ENCODE data around the gene PHOX2A.
"Not testable (repeated sequence)": the region's sequence is repeated elsewhere in the genome, so short reads cannot be mapped to it uniquely, and the experiment has no call there.

PHOX2A gene

DNA sequence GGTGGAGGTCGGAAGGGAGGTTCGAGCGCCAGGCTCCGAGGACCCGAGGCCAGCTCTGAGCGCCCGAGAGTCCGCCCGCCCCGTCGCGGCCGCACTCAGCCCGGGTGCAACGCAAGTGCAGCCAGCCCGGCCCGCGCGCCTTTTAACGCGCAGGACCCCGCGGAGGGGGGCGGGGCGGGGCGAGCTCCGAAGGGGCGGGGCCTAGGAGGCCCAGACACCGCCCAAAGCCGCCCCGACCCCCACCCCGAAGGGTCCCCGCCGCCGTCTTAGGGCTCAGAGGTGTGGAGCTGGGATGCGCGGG is at the start of gene PHOX2A:
PHOX2A (minus strand) TSS at position 117 of the 301 bp plus-strand sequence. CDS start 172 bp downstream, outside the sequence.
- no peak for DNase-seq (ENCODE audit: low spot score)

DNA sequence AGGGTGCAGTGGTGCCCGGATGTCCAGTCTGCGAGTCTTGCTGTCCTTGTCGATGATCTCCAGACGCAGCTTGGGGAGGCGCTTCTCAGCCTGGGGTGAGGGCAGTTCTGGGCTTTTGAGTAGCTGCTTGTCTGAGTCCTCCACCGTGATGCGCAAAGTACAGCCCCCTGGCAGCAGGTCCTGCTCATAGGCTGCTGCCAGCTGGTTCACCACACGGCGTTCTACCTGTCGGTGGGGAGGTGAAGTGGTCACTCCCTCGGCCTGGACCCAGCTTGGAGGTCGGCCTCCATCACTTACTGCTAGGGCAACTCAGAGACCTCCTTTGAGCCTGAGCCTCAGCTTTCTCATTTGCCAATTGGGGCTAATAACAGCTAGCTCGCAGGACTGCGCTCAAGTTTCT is 49.4 kb upstream of the PHOX2A start:
- no peak for DNase-seq (ENCODE audit: low spot score)

DNA sequence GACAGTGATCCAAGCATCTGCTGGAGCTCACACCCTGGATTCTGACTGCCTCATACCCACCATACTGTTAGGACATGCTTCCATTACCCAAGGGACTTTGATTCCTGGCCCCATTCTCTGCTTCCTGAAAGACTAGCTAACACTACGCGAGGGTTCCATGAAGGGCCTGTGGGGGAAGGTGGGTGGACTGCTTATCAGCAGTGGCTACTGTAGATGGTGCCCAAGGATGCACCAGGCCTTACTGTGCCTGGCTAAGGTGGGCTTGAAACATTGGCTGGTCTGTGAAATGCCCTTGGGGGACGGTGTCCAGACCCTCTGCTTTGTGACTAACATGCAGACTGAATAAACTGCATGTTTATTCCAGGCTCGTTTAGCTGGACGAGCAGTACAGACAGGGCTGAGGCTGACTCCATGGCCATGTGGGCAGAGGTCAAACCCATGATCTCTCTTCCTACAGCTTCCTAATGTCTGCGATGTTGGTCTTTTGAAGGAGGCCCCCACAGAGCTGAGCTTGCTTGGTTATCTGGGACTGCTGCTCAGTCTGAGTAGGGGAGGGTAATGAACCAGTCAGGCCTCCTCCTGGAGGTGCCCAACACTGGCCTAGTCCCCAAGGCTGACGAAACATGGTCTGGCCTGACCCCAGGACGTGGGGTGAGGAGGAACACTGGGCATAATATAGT is 48.3 kb upstream of the PHOX2A start:
- DNase-seq (ENCODE audit: low spot score), result no peak

DNA sequence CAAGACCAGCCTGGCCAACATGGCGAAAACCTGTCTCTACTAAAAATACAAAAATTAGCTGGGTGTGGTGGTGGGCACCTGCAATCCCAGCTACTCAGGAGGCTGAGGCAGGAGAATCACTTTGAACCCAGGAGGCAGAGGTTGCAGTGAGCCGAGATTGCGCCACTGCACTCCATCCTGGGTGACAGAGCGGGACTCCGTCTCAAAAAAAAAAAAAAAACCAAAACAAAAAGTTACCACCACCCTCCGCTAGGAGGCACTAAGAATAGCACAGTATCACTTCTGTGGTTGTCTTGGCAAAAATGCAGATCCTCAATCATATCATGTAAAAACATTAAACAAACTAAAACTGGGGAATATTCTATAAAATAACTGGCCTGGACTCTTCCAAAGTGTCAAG is 46.8 kb upstream of the PHOX2A start:
- peak; percentile 7 for DNase-seq (ENCODE audit: low spot score)

DNA sequence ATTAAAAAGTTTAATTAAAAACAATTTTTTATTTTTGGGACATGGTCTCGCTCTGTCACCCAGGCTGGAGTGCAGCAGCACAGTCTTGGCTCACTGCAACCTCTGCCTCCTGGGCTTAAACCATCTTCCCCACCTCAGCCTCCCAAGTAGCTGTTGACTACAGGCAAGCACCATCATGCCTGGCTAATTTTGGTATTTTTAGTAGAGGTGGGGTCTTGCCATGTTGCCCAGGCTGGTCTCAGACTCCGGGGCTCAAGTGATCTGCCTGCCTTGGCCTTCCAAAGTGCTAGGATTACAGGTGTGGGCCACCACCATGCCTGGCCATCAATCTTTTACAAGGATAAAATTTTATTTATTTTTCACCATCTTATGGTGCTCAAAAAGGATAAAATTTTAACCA is 43.3 kb upstream of the PHOX2A start:
- DNase-seq (ENCODE audit: low spot score), result no peak

DNA sequence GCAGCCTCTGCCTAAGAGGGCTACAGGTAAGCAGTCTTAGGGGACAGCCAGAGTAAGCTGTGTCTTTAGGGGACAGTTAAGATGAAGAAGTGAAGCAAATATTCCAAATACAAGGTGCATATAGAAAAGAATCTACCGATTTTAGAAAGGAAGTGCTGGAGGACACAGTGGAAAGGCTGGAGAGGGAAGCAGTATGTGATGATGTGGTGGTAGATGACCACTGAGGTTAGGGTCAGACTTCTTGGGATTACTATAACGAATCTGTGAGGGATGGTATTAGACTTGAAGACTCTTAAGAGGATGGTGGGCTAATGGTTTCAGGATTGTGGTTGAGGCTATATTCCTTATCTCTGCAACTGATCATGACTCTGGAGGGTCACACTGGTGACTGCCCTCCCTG is 40.0 kb upstream of the PHOX2A start:
- no peak for DNase-seq (ENCODE audit: low spot score)

DNA sequence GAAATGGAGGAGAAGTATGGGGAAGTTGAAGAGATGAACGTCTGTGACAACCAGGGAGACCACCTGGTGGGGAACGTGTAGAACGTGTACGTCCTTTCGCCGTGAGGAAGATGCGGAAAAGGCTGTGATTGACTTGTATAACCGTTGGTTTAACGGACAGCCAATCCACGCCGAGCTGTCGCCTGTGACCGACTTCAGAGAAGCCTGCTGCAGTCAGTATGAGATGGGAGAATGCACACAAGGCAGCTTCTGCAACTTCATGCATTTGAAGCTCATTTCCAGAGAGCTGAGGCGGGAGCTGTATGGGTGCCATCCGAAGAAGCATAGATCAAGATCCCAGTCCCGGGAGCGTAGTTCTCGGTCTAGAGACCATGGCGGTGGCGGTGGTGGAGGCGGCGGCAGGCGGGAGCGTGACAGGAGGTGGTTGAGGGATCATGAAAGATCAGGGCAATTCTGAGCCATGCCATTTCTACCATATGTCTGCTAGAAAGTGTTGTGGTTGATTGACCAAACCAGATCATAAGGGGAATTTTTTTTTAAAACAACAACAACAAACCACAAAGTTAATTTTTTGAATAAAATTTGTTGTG is 36.8 kb upstream of the PHOX2A start:
- DNase-seq (ENCODE audit: low spot score), result no peak

DNA sequence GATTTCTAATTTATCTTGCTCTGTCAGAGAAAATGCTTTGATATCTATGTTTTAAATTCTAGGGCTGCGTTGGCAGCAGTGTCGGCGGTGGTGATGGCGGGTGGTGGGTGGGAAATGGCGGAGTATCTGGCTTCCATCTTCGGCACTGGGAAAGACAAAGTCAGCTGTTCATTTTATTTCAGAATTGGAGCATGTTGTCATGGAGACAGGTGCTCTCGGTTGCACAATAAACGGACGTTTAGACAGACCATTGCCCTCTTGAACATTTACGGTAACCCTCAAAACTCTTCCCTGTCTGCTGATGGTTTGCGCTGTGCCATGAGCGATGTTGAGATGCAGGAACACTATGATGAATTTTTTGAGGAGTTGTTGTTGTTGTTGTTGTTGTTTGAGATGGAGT is 36.1 kb upstream of the PHOX2A start:
- no peak for DNase-seq (ENCODE audit: low spot score)

DNA sequence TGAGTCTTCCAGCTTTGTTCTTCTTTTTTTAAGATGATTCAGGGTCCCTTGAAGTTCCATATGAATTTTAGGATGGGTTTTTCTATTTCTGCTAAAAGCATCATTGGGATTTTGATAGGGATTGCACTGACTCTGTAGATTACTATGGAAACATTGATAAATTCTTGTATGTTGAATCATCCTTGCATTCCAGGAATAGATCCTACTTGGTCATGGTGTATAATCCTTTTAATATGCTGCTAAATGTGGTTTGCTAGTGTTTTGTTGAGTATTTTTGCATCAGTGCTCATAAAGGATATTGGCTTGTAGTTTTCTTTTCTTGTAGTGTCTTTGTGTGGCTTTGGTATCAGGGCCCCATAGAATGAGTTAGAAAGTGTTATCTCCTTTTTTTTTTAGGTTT is 34.9 kb upstream of the PHOX2A start:
- DNase-seq (ENCODE audit: low spot score), result no peak

DNA sequence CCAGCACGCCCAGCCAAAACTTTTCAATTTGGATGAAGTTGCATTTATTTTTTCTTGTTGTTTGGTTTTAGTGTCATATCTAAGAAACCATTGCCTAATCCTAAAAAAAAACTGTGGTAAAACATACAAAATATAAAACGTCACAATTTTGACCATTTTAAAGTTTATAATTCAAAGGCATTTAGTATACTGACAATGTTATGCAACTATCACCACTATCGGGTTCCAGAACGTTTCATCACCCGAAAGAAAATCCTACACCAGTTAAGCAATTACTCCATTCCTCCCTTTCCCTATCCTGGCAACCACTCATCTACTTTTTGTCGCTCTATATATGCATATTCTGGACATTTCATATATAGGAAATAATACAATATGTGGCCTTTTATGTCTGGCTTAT is 30.5 kb upstream of the PHOX2A start:
- DNase-seq (ENCODE audit: low spot score), result no peak

DNA sequence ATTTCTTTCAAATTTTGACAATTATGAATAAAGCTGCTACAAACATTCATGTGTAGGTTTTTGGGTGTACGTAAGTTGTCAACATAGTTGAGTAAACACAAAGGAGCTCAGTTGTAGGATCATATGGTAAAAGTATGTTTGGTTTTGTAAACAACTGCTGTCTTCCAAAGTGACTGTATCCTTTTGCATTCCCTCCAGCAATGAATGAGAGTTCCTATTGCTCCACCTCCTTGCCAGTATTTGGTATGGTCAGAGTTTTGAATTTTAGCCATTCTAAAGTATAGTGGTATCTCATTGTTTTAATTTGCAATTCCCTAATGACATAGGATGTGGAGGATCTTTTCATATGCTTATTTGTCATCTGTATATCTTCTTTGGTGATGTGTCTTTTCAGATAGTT is 28.0 kb upstream of the PHOX2A start:
- no peak for DNase-seq (ENCODE audit: low spot score)

DNA sequence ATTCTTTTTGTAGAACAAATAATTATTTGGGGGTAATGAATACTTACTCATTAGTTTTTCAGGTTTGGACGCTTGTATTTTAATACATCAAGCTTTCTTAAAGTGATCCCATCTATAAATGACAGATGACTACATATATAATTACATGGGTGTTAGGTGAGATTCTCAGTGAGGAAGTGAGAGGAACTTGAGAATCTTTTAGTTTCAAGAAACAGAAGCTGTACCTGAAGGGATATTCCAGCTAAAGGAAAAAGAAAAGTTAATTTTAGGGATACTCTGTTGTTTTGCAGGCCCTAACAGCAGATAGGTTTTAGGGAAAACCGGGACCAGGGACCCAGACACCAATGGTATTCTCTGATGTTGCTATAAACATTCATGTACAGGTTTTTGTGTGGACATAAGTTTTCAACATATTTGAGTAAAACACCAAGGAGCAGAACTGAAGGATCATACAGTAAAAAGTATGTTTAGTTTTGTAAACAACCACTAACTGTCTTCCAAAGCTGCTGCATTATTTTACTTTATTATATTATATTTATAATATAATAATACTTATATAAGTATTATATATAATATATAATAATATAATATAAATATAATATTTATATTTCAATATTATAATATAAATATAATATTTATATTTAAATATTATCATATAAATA is 24.1 kb upstream of the PHOX2A start:
- DNase-seq (ENCODE audit: low spot score), result no peak

DNA sequence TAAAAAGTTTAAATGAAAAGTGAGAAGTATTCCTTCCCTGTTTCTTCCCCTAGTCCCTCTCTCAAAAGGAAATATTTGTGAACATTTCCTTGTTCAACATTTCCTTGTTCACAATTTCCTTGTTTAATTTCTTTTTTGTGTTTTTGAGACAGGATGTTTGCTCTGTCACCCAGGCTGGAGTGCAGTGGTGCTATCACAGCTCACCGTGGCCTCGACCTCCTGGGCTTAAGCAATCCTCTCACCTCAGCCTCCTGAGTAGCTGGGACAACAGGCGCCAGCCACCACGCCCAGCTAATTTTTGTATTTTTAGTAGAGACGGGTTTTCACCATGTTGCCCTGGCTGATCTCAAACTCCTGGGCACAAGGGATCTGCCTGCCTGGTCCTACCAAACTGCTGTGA is 23.0 kb upstream of the PHOX2A start:
- DNase-seq (ENCODE audit: low spot score), result not testable (repeated sequence)

DNA sequence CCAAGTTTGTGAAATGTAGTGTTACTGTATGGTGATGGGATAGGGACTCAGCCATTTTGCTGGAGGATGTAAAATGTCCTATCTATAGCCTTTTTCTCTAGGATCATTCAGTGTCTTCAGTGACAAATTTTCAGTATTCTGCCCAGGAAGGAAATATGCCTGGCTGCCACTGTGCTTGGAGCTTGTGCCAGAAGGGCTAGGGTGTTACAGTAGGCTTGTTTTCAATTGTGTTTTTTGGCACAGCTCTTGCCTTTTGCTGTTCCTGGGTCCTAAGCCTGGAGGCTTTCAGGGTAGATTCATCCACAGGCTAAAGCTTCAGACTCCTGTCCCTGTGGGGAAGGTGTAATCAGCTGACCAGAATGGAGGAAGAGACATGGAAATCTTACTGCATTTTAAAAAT is 22.0 kb upstream of the PHOX2A start:
- no peak for DNase-seq (ENCODE audit: low spot score)

DNA sequence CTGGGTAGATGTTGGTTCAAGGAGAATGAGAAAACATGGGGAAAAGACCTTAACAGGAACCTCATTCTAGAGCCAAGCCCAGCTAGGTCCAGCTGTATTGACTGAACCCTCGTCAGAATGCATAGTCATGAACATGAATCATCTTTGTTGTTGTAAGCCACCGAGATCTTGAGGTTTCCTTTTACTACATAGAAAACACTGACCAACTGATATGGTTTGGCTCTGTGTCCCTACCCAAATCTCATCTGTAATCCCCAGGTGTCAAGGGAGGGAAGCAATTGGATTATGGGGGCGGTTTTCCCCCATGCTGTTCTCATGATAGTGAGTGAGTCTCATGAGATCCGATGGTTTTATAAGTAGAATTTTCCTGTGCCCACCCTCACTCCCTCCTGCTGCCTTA is 19.4 kb upstream of the PHOX2A start:
- DNase-seq (ENCODE audit: low spot score), result no peak

DNA sequence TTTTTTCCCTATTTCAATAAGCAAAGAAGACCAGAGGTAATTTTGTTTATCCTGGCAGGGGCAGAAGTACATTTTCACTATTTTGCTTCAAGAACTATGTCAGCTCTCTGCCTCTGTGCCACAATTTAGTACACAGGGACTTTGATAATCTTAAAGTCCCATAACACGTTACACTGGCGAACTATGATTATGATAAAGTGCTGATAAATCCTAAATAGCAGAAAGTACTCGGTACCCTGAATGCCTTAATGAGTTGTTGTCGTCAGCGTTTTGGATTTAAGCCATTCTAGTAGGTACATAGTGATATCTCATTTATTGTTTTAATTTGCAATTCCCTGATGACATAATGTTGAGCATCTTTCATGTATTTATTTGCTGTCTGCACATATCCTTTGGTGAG is 16.6 kb upstream of the PHOX2A start:
- DNase-seq (ENCODE audit: low spot score), result no peak

DNA sequence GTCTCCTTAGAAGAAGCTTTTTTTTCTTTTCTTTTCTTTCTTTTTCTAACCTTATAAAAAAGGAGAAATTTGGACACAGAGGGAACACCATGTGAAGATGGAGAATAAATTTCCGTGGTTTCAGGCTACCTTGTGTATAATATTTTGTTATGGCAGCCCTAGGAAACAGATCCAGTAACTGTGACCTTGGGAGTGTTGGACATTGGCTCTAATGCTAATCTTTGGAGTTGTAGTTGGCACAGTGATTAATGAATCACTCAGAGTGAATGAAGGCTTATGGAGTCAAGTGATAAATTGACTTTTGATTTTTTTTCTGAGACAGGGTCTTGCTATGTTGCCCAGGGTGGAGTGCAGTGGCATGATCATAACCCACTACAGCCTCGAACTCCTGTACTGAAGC is 15.5 kb upstream of the PHOX2A start:
- DNase-seq (ENCODE audit: low spot score), result no peak

DNA sequence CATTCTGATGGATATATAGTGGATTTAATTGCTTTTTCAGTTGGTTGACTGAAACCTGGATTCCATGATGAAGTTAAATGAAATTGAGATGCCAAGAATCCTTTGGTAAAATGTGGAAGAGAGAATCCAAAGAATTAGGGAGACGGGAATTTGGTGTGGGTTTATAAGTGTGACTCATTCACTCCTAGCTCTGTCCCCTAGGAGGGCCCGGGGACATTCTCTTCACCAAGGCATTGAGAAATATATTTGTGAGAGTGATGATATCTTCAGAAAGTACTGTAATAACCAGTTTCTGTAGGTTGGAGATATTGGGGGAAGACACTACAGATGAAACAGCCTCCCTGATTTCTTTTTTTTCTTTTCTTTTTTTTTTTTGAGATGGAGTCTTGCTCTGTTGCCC is 13.6 kb upstream of the PHOX2A start:
- DNase-seq (ENCODE audit: low spot score), result no peak

DNA sequence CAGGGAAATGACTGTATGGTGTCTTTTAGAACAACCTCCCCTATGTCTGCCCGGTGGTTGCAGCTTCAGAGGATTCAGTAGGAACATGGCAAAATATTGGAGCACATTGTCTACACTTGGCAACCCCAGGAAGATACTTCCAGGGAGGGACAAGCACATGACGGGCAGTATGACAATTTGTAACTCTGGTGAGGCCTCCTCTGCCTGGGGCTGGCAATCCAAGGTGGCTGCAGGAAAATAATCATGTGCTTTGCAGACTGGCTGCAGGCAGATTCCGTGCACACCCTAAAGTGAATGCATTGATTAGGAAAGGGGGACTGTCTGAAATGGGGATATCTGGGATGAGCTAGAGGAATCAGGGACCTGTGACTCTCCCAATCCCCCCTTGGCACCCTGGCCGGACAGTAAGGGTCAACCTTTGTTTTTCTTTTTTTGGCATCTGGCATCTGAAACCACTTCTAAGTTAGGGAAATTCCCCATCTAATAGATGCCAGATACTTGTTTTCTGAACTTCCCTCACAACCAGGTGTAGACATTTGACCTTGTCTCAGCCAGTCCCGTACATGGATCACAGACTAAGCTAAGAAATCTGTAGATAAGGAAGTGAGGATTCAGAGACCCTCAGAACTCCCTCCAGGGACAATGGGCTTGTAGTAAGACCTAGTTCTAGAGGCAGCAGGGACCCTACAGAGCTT is 10.5 kb upstream of the PHOX2A start:
- DNase-seq (ENCODE audit: low spot score), result no peak

DNA sequence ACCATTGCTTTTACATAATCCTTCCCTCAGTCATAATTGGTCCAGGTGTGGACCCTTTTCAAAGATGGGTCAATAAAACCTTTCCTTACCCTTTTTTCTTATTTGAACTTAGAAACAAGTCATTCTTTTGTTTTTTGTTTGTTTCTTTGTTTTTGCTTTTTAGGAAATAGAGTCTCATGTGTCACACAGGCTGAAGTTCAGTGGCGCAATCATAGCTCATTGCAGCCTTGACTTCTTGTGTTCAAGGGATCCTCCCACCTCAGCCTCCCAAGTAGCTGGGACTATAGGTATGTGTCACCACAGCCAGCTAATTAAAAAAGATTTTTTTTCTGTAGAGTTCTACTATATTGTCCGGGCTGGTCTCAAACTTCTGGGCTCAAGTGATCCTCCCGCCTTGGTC is 9.4 kb upstream of the PHOX2A start:
- no peak for DNase-seq (ENCODE audit: low spot score)

DNA sequence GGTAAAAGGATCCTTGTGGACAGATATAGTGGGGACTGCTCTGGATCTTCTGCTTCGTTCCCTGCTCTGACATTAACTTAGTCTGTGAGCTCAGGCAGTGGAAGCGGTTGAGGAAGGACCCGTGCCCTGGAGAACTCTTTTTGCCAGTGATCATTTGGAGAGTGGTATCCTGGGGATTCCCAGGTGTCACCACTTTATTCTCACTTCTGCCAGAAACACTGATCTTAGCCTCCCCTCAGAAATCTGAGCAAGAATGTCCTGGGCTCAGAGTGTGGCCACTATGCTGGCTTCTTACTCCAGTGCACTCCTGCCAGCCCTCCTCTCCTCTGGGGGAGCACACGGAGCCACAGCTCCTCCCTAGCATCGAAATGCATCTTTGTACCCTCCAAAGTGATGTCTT is 7.6 kb upstream of the PHOX2A start:
- no peak for DNase-seq (ENCODE audit: low spot score)

DNA sequence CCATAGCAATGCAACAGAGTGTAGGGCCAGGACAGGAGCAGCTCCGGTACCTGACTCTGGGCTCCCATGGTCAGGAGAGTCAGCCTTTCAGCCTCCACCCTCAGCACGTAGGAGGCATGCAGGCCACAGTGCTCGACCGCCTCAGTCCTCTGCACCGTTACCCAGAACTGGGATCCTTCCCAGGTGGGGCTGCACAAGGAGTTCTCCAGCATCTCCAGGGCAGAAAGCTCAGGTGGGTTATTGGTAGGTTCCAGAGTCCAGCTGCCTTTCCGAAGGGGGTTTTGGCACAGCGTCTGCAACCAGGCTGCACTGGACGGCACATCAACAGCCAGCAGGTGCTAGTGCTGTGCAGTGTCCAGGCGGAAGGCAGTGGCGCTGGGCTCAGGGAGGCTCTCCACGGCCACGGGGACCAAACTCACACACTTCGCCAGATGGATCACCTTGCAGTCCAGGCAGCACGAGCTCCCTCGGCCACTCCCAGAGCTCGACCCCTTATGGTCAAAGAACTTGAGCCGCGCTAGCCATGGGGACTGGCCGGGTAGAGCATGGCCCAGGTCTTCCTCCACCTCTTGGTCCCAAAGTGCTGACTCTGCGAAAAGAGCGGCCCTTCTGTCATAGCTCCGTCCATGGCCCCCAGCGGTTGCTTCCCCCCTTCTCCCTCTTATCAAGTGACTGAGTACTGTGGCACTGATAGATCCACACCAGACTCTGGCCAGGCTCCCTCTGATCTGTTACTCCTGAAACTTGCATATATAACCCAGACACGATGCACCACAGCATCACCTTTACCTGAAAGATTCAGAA is 6.9 kb upstream of the PHOX2A start:
- no peak for DNase-seq (ENCODE audit: low spot score)

DNA sequence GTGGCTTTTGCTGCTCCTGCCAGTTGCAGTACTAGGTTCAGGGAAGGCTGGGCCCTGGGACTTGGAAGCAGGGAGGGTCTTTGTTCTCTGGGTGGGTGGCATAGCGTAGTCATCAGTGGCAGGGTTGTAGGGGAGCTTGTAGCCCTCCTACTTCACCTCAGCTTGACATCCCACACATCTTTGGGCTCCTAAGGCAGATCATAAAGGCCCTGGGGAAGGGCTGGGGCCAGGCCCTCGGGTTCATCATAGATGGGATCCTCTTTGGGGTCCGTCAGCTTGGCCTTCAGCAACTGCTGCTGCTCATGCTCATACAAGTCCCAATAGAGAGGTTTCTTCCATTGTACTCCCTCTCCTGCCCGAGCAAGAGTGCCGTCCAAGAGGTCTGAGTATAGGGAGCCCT is 6.0 kb upstream of the PHOX2A start:
- DNase-seq (ENCODE audit: low spot score), result no peak
